ENCODE data around the gene ADAT2.

DNA sequence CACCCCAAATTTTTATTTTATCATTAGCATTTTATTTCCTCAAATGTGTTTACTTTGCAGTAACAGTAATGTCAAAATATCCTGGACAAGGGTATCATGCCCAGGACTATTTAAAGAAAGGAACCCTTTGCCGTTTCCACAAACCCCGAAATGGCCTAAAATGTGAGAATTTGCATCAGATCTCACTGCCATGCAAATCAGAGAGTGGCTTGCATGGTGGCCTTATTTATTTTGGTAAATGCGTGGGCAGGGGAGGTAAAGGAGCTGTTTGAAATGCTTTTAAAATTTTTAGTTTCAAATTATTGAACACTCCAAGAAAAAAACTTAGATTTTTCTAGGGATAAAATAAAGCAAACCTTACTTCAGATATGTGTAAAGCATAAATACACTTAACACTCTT, 43.8 kb downstream of the ADAT2 start:
- TF ChIP-seq, protein P1, sequence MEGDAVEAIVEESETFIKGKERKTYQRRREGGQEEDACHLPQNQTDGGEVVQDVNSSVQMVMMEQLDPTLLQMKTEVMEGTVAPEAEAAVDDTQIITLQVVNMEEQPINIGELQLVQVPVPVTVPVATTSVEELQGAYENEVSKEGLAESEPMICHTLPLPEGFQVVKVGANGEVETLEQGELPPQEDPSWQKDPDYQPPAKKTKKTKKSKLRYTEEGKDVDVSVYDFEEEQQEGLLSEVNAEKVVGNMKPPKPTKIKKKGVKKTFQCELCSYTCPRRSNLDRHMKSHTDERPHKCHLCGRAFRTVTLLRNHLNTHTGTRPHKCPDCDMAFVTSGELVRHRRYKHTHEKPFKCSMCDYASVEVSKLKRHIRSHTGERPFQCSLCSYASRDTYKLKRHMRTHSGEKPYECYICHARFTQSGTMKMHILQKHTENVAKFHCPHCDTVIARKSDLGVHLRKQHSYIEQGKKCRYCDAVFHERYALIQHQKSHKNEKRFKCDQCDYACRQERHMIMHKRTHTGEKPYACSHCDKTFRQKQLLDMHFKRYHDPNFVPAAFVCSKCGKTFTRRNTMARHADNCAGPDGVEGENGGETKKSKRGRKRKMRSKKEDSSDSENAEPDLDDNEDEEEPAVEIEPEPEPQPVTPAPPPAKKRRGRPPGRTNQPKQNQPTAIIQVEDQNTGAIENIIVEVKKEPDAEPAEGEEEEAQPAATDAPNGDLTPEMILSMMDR (IDR thresholded peaks at IDR 0.05), result no peak
- no peak for TF ChIP-seq POLR2A (IDR thresholded peaks at IDR 0.05)
